ENCODE data around the gene GFER.

GRCh38 chr16:2008631-2009163, 24.7 kb downstream of the GFER start:
- TF ChIP-seq CTCF (conservative IDR thresholded peaks at IDR 0.05; ENCODE audit: low read depth, low read length) (no peak), EZH2 (IDR thresholded peaks at IDR 0.05; ENCODE audit: borderline replicate concordance, low read depth, low read length, poor library complexity, severe bottlenecking) (no peak)
